PC-3 (cell line): ENCODE measurements around the gene RPS27L. TPM values are rescaled to one million over a fixed set of nuclear protein-coding genes. Genes with fewer than 3 reads are reported as not detected.

Experiments used
- ATAC-seq: fragments of 200-7000 bp; cut with Tn5 transposase; 2 replicates; pipeline ENCODE4 v1.9.1; 2020; ENCODE audit warnings: mild to moderate bottlenecking, moderate library complexity
- BruUV-seq: library from RNA; stranded (reverse); fragments of 400-500 nt; replicated peaks from 2 replicates; lab custom pipeline; 2021; lab: Mats Ljungman, UMichigan
- CTCF ChIA-PET: fragments of 300-600 bp; sonication (Branson Sonifier 250); formaldehyde crosslinking; loops from one replicate; lab custom pipeline; 2022; ENCODE audit warnings: antibody characterized with exemption; lab: Charles Lee
- POLR2A ChIA-PET: fragments of 300-600 bp; sonication (Branson Sonifier 250); formaldehyde crosslinking; loops from one replicate; lab custom pipeline; 2022; ENCODE audit warnings: antibody characterized with exemption; ENCODE audit not compliant: unreplicated experiment; lab: Charles Lee
- DNase-seq: peaks from one replicate; pipeline ENCODE4 v3.0.0-alpha.2; 2015
- H2AFZ ChIP-seq: fragments of 300-600 bp; sonication (generic); 2 replicates; pipeline ENCODE4 v1.6.0; 2016; ENCODE audit warnings: antibody characterized with exemption, low read length
- H3F3A ChIP-seq: fragments of 300-600 bp; sonication (generic); one replicate; pipeline ENCODE4 v1.6.0; 2017; ENCODE audit warnings: antibody characterized with exemption, low read length, control low read depth, mild to moderate bottlenecking; ENCODE audit not compliant: unreplicated experiment
- H3K27ac ChIP-seq: fragments of 300-600 bp; sonication (generic); 2 replicates; pipeline ENCODE4 v1.5.1; 2016; ENCODE audit warnings: mild to moderate bottlenecking, low read length
- H3K27me3 ChIP-seq: fragments of 300-600 bp; sonication (generic); 2 replicates; pipeline ENCODE4 v1.6.1; 2016; ENCODE audit warnings: low read length, mixed read lengths
- H3K36me3 ChIP-seq: fragments of 300-600 bp; sonication (generic); 2 replicates; pipeline ENCODE4 v1.6.1; 2016; ENCODE audit warnings: low read depth, mixed run types, low read length, mixed read lengths
- H3K4me1 ChIP-seq: fragments of 300-600 bp; sonication (generic); 2 replicates; pipeline ENCODE4 v1.5.1; 2016; ENCODE audit warnings: low read length; ENCODE audit not compliant: insufficient read depth
- H3K4me2 ChIP-seq: fragments of 300-600 bp; sonication (generic); 2 replicates; pipeline ENCODE4 v1.6.0; 2016; ENCODE audit warnings: low read length
- H3K4me3 ChIP-seq: fragments of 300-600 bp; sonication (generic); 2 replicates; pipeline ENCODE4 v1.5.1; 2016; ENCODE audit warnings: mild to moderate bottlenecking, low read length, mixed read lengths
- H3K79me2 ChIP-seq: fragments of 300-600 bp; sonication (generic); 2 replicates; pipeline ENCODE4 v1.6.1; 2017; ENCODE audit warnings: low read length, mixed read lengths
- H3K9ac ChIP-seq: fragments of 300-600 bp; sonication (generic); 2 replicates; pipeline ENCODE4 v1.6.0; 2016; ENCODE audit warnings: mild to moderate bottlenecking, low read length
- H3K9me2 ChIP-seq: fragments of 300-600 bp; sonication (generic); replicated peaks from 2 replicates; pipeline ENCODE4 v1.6.1; 2016; ENCODE audit warnings: mixed run types, low read length, mixed read lengths
- H3K9me3 ChIP-seq: fragments of 300-600 bp; sonication (generic); 2 replicates; pipeline ENCODE4 v1.6.1; 2016; ENCODE audit warnings: low read length, mixed read lengths
- H4K20me1 ChIP-seq: fragments of 300-600 bp; sonication (generic); 2 replicates; pipeline ENCODE4 v1.6.1; 2016; ENCODE audit warnings: low read length, mixed read lengths
- EZH2 ChIP-seq: fragments of 300-600 bp; sonication (generic); IDR thresholded peaks from one replicate; pipeline ENCODE4 v1.6.1; 2017; ENCODE audit warnings: antibody characterized with exemption, mild to moderate bottlenecking, low read length; ENCODE audit not compliant: unreplicated experiment
- EZH2phosphoT487 ChIP-seq: fragments of 300-600 bp; sonication (generic); IDR thresholded peaks from 2 replicates; pipeline ENCODE4 v1.6.1; 2018; ENCODE audit warnings: mild to moderate bottlenecking, antibody characterized with exemption, low read length, borderline replicate concordance
- intact Hi-C: fragments of 100-400 bp; cut with micrococcal nuclease; formaldehyde crosslinking; loops from 2 replicates; pipeline ENCODE4 v1.9.0; 2023
- total RNA-seq: library from RNA; depleted of rRNA; stranded (reverse); fragments of >200 nt; gene quantifications from 2 replicates; pipeline ENCODE4 v1.2.3, GENCODE V29; 2014
- TF ChIP-seq, protein P1 (sequence below): fragments of 300-600 bp; sonication (generic); conservative IDR thresholded peaks from 2 replicates; pipeline ENCODE4 v1.5.1; 2017; ENCODE audit warnings: antibody characterized with exemption, low read depth, mild to moderate bottlenecking, low read length

Gene RPS27L
- total RNA-seq, 1 experiment from 2014 or later, result 48.5 TPM

DNA sequence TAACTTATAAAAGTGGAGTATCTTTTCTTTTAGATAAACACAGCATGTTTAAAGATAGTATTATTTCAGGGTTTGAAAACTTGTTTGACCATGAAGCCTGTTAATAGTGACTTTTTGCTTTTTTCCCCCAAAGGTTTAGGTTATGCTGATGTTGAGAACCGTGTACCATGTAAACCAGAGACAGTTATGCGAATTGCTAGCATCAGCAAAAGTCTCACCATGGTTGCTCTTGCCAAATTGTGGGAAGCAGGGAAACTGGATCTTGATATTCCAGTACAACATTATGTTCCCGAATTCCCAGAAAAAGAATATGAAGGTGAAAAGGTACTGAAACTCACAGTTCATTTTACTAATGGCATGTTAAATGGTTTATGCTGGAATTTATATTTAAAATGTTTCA, 30.6 kb downstream of the RPS27L start:
- Histone ChIP-seq H3K27ac (no peak overlapping the region), H3K9me2 (no peaks in the 10 kb centered on the region), H2AFZ (no peak overlapping the region), H3K9me3 (no peaks in the 10 kb centered on the region), H3K9ac (no peak overlapping the region), H3K27me3 (no peaks in the 10 kb centered on the region), H3K4me2 (no peak overlapping the region), H3K36me3 (peaks cover 8% of the 10 kb centered on the region), H4K20me1 (no peaks in the 10 kb centered on the region), H3F3A (no peaks in the 10 kb centered on the region), H3K79me2 (peaks cover 4% of the 10 kb centered on the region; the same call in 1 of the 2 replicates), H3K4me1 (no peaks in the 10 kb centered on the region), H3K4me3 (no peak overlapping the region)
- intact Hi-C loops, result loop anchor here (10.0 kb wide), 1 partner anchor 68 kb away; no protein-coding TSS in a partner anchor
- ChIA-PET POLR2A (no interaction called here), CTCF (interaction anchor here (0.6 kb wide), 1 partner anchor 1415 kb away, joined by 3 read pairs; no protein-coding TSS in a partner anchor)
- ATAC-seq, result no peak
- BruUV-seq, result no TSS peak
- no peak for DNase-seq
- TF ChIP-seq, protein P1, sequence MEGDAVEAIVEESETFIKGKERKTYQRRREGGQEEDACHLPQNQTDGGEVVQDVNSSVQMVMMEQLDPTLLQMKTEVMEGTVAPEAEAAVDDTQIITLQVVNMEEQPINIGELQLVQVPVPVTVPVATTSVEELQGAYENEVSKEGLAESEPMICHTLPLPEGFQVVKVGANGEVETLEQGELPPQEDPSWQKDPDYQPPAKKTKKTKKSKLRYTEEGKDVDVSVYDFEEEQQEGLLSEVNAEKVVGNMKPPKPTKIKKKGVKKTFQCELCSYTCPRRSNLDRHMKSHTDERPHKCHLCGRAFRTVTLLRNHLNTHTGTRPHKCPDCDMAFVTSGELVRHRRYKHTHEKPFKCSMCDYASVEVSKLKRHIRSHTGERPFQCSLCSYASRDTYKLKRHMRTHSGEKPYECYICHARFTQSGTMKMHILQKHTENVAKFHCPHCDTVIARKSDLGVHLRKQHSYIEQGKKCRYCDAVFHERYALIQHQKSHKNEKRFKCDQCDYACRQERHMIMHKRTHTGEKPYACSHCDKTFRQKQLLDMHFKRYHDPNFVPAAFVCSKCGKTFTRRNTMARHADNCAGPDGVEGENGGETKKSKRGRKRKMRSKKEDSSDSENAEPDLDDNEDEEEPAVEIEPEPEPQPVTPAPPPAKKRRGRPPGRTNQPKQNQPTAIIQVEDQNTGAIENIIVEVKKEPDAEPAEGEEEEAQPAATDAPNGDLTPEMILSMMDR, result no peak
- TF ChIP-seq EZH2phosphoT487 (no peak), EZH2 (no peak)

GRCh38 chr15:63124506-63124905, 32.8 kb downstream of the RPS27L start:
- TF ChIP-seq EZH2 (no peak), EZH2phosphoT487 (no peak)
- TF ChIP-seq, protein P1, result no peak
- H3K4me3 ChIP-seq, result no peak overlapping the region
- peaks cover under 1% of the 10 kb centered on the region; the same call in 1 of the 2 replicates for H3K9me3 ChIP-seq
- no peaks in the 10 kb centered on the region for H3K27me3 ChIP-seq
- no TSS peak for BruUV-seq
- no peaks in the 10 kb centered on the region for H3K9me2 ChIP-seq
- no peaks in the 10 kb centered on the region for H3K4me1 ChIP-seq
- no peak overlapping the region for H3K4me2 ChIP-seq
- no peaks in the 10 kb centered on the region for H3F3A ChIP-seq
- ATAC-seq (no peak), DNase-seq (no peak)
- no peak overlapping the region for H3K27ac ChIP-seq
- peaks cover 8% of the 10 kb centered on the region for H3K36me3 ChIP-seq
- H2AFZ ChIP-seq, result no peak overlapping the region
- POLR2A ChIA-PET, result no interaction called here
- intact Hi-C loops, result loop anchor here (10.0 kb wide), 1 partner anchor 70 kb away; no protein-coding TSS in a partner anchor
- H3K79me2 ChIP-seq, result peaks cover 4% of the 10 kb centered on the region; the same call in 1 of the 2 replicates
- H4K20me1 ChIP-seq, result no peaks in the 10 kb centered on the region
- no peak overlapping the region for H3K9ac ChIP-seq
- CTCF ChIA-PET, result no interaction called here
